ENCODE results near the gene PRKG1. TPM values are rescaled to one million over a fixed set of nuclear protein-coding genes. Genes with fewer than 3 reads are reported as not detected.

Gene PRKG1
- total RNA-seq, 1 donor from 2014 or later: 50.2 TPM

- intact Hi-C loops (cut with DNase I): no loop called here
- Histone ChIP-seq H3K4me1 (no peaks in the 10 kb centered on the region), H3K9me3 (no peaks in the 10 kb centered on the region), H3K27ac (no peak overlapping the region), H3K36me3 (peaks cover 0 to 3% of the 10 kb centered on the region in 2 donors), H3K4me3 (no peak overlapping the region), H3K27me3 (no peaks in the 10 kb centered on the region)
- no peak for TF ChIP-seq CTCF (IDR thresholded peaks at IDR 0.05)
- no peak for DNase-seq (ENCODE audit: low spot score in 2 of 2)
Measured at GRCh38 chr10:52050429-52051047, 976.3 kb downstream of the PRKG1 start.

- H3K36me3 ChIP-seq: peaks cover 0 to 3% of the 10 kb centered on the region in 2 donors
- no peak for TF ChIP-seq CTCF (IDR thresholded peaks at IDR 0.05)
- H3K4me3 ChIP-seq: no peak overlapping the region
- DNase-seq (ENCODE audit: low spot score in 2 of 2): no peak
- no peaks in the 10 kb centered on the region for H3K9me3 ChIP-seq
- no peaks in the 10 kb centered on the region for H3K4me1 ChIP-seq
- intact Hi-C loops (cut with DNase I): no loop called here
- H3K27ac ChIP-seq: no peak overlapping the region
- H3K27me3 ChIP-seq: no peaks in the 10 kb centered on the region
Measured at GRCh38 chr10:52053497-52053896, 979.2 kb downstream of the PRKG1 start.

- peaks cover 0 to 3% of the 10 kb centered on the region in 2 donors for H3K36me3 ChIP-seq
- no peak for DNase-seq (ENCODE audit: low spot score in 2 of 2)
- H3K27me3 ChIP-seq: no peaks in the 10 kb centered on the region
- H3K9me3 ChIP-seq: no peaks in the 10 kb centered on the region
- no peak for TF ChIP-seq CTCF (IDR thresholded peaks at IDR 0.05)
- intact Hi-C loops (cut with DNase I): no loop called here
- no peak overlapping the region for H3K4me3 ChIP-seq
- H3K27ac ChIP-seq: no peak overlapping the region
- H3K4me1 ChIP-seq: no peaks in the 10 kb centered on the region
Measured at GRCh38 chr10:52056291-52056690, 982.0 kb downstream of the PRKG1 start.

- intact Hi-C loops (cut with DNase I): no loop called here
- DNase-seq (ENCODE audit: low spot score in 2 of 2): no peak
- no peak overlapping the region for H3K27ac ChIP-seq
- H3K4me3 ChIP-seq: no peak overlapping the region
- no peaks in the 10 kb centered on the region for H3K9me3 ChIP-seq
- H3K36me3 ChIP-seq: peaks cover 9 to 19% of the 10 kb centered on the region in 2 donors
- H3K4me1 ChIP-seq: no peaks in the 10 kb centered on the region
- no peak for TF ChIP-seq CTCF (IDR thresholded peaks at IDR 0.05)
- no peaks in the 10 kb centered on the region for H3K27me3 ChIP-seq
Measured at GRCh38 chr10:52059089-52059488, 984.8 kb downstream of the PRKG1 start.

GRCh38 chr10:52063159-52063558 is 988.9 kb downstream of the PRKG1 start:
- Histone ChIP-seq H3K27ac (no peak overlapping the region), H3K9me3 (no peaks in the 10 kb centered on the region), H3K27me3 (no peaks in the 10 kb centered on the region), H3K36me3 (peaks cover 9 to 20% of the 10 kb centered on the region in 2 donors), H3K4me3 (no peak overlapping the region), H3K4me1 (no peaks in the 10 kb centered on the region)
- DNase-seq (ENCODE audit: low spot score in 2 of 2): no peak
- intact Hi-C loops (cut with DNase I): no loop called here
- no peak for TF ChIP-seq CTCF (IDR thresholded peaks at IDR 0.05)
